Measurements from ENCODE around the gene ZNF385D. TPM values are rescaled to one million over a fixed set of nuclear protein-coding genes. Genes with fewer than 3 reads are reported as not detected.
"Not testable (repeated sequence)": the region's sequence is repeated elsewhere in the genome, so short reads cannot be mapped to it uniquely, and the experiment has no call there.

Gene ZNF385D
- polyA plus RNA-seq, 1 donor: 2.2 TPM

DNA sequence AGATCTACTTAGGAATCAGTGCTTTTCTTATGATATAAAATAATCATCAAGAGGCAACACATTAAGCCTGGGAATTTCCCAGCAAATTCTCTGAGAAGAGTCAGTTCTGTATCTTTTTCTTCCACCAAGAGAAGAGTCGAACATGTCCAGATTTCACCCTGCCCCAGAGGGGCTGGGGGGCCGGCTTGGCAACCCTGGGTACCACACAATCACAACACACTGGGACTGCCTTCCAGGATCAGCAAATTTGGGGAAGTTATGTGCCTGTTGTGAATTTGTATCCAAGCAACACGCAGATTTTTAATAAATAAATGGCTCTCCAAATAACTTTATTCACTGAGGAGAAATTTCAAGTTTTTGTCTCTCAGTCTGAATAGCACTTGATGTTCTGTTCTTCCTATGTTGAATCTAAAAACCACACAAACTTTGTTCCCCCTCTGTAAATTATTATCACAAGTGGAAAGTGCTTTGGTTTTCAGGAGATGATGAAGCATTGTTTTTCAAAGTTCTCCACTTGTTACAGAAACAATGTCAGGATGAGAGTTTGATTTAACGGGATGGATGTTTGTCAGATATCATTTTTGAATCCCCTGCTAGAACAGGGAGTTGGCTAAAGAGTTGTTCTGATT lies 357.2 kb downstream of the ZNF385D start:
- Histone ChIP-seq H3K27me3 (ENCODE audit: control insufficient read depth, insufficient read depth, low read length) (no peaks in the 10 kb centered on the region), H3K36me3 (ENCODE audit: control insufficient read depth, insufficient read depth, low read length) (no peaks in the 10 kb centered on the region), H3K9me3 (ENCODE audit: control insufficient read depth, low read depth, low read length) (no peaks in the 10 kb centered on the region), H3K4me3 (ENCODE audit: low read length) (no peak overlapping the region), H3K27ac (ENCODE audit: low read length) (no peak overlapping the region), H3K4me1 (ENCODE audit: control insufficient read depth, insufficient read depth, low read length) (no peaks in the 10 kb centered on the region)
- no peak for DNase-seq
- WGBS (ENCODE audit: insufficient coverage, low lambda C conversion rate): no CpG with 5 or more reads among the region's 4 CpGs

DNA sequence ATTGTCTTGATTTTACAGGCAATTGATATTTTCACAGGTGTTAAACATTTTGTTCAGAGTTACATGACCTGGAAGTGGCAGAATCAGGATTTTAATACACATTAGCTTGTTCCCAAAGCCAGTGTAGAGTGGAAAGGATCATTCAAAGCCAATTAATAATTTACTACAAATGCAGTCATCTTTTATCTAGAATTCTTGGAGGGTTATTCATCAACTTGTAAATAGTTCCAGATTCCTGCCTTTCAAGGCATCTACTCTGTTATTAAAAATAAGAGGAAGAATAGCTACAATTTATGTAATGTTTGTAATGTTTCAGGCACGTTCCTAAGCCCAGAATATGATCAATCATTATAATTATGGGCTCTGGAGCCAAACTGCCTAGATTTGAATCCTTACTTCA lies 358.5 kb downstream of the ZNF385D start:
- no peaks in the 10 kb centered on the region for H3K27me3 ChIP-seq (ENCODE audit: control insufficient read depth, insufficient read depth, low read length)
- H3K36me3 ChIP-seq (ENCODE audit: control insufficient read depth, insufficient read depth, low read length): no peaks in the 10 kb centered on the region
- no peak overlapping the region for H3K27ac ChIP-seq (ENCODE audit: low read length)
- H3K9me3 ChIP-seq (ENCODE audit: control insufficient read depth, low read depth, low read length): peaks cover 2% of the 10 kb centered on the region
- no peaks in the 10 kb centered on the region for H3K4me1 ChIP-seq (ENCODE audit: control insufficient read depth, insufficient read depth, low read length)
- WGBS (ENCODE audit: insufficient coverage, low lambda C conversion rate): 33% methylated on average over 1 of the region's 1 CpG
- DNase-seq: no peak
- no peak overlapping the region for H3K4me3 ChIP-seq (ENCODE audit: low read length)

DNA sequence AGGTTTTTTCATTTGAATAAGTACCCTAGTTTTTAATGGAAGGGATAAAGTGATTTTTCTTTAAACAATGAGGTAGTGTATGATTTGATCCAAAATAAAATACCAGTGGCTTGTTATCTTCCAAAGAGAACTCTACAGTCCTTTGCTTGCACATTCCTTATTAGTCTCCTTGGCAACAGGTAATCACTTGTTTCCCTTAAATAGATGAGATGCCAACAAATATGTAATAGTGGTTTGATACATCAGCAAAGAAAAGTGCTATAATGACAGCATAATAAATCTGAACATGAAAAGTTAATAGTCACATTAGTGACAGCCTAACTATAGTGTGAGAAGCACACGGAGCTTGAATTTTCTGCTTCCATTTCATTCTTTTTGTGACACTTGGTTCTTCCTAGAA lies 360.2 kb downstream of the ZNF385D start:
- no peak for DNase-seq

DNA sequence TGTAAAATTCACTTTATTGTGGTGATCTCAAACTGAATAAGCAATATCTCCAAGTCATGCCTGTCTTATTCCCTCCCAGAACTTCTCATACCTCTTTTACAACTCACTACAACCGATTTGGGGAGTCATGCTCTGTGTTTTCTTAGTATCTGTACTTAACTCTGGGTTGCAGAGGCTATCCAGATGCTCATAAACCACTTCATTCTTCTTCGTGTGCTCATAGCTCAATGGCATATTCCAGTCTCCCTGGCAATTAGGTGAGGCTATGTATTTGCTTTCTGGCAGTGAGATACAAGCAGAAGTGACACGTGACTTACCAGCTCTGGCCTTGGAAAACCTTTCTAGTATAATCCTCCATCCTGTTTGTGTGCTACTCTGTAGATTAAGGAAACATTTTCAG lies 360.9 kb downstream of the ZNF385D start:
- no peak overlapping the region for H3K27ac ChIP-seq (ENCODE audit: low read length)
- WGBS (ENCODE audit: insufficient coverage, low lambda C conversion rate): no CpG with 5 or more reads among the region's 3 CpGs
- no peak for DNase-seq

More for the DNA sequence above, 360.2 kb downstream of the ZNF385D start:
- H3K27me3 ChIP-seq (ENCODE audit: control insufficient read depth, insufficient read depth, low read length): no peaks in the 10 kb centered on the region
- H3K4me3 ChIP-seq (ENCODE audit: low read length): no peak overlapping the region
- WGBS (ENCODE audit: insufficient coverage, low lambda C conversion rate): 33% methylated on average over 1 of the region's 1 CpG
- H3K36me3 ChIP-seq (ENCODE audit: control insufficient read depth, insufficient read depth, low read length): no peaks in the 10 kb centered on the region
- peaks cover 8% of the 10 kb centered on the region for H3K9me3 ChIP-seq (ENCODE audit: control insufficient read depth, low read depth, low read length)
- H3K4me1 ChIP-seq (ENCODE audit: control insufficient read depth, insufficient read depth, low read length): no peaks in the 10 kb centered on the region
- no peak overlapping the region for H3K27ac ChIP-seq (ENCODE audit: low read length)

DNA sequence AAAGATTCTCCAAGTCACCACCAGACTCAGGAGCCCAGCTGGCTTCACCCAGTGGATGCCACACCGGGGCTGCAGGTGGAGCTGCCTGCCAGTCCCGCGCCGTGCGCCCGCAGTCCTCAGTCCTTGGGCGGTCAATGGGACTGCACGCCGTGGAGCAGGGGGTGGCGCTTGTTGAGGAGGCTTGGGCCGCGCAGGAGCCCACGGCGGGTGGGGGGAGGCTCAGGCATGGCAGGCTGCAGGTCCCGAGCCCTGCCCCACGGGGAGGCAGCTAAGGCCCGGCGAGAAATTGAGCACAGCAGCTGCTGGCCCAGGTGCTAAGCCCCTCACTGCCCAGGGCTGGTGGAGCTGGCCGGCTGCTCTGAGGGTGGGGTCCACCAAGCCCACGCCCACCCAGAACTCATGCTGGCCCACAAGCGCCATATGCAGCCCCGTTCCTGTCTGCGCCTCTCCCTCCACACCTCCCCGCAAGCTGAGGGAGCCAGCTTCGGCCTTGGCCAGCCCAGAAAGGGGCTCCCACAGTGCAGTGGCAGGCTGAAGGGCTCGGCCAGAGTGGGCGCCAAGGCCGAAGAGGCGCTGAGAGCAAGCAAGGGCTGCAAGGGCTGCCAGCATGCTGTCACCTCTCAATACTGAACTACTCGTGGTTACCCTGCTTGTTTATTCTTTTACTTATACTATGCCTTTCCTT lies 363.7 kb downstream of the ZNF385D start:
- H3K4me3 ChIP-seq (ENCODE audit: low read length); H3K9me3 ChIP-seq (ENCODE audit: control insufficient read depth, low read depth, low read length); H3K27ac ChIP-seq (ENCODE audit: low read length); H3K4me1 ChIP-seq (ENCODE audit: control insufficient read depth, insufficient read depth, low read length); DNase-seq; H3K27me3 ChIP-seq (ENCODE audit: control insufficient read depth, insufficient read depth, low read length); H3K36me3 ChIP-seq (ENCODE audit: control insufficient read depth, insufficient read depth, low read length): not testable (repeated sequence)
- WGBS (ENCODE audit: insufficient coverage, low lambda C conversion rate): 88% methylated on average over 1 of the region's 30 CpGs

More for the DNA sequence above, 360.9 kb downstream of the ZNF385D start:
- Histone ChIP-seq H3K27me3 (ENCODE audit: control insufficient read depth, insufficient read depth, low read length) (no peaks in the 10 kb centered on the region), H3K36me3 (ENCODE audit: control insufficient read depth, insufficient read depth, low read length) (no peaks in the 10 kb centered on the region), H3K4me3 (ENCODE audit: low read length) (no peak overlapping the region), H3K9me3 (ENCODE audit: control insufficient read depth, low read depth, low read length) (peaks cover 8% of the 10 kb centered on the region), H3K4me1 (ENCODE audit: control insufficient read depth, insufficient read depth, low read length) (no peaks in the 10 kb centered on the region)

DNA sequence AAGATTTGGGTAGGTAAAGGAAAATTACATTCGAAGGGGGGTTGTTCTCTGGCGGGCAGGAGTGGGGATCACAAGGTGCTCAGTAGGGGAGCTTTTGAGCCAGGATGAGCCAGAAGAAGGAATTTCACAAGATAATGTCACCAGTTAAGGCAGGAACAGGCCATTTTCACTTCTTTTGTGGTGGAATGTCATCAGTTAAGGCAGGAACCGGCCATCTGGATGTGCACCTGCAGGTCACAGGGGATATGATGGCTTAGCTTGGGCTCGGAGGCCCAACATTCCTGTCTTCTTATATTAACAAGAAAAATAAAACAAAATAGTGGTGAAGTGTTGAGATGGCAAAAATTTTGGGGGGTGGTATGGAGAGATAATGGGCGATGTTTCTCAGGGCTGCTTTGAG lies 373.0 kb downstream of the ZNF385D start:
- not testable (repeated sequence) for DNase-seq; H3K27me3 ChIP-seq (ENCODE audit: control insufficient read depth, insufficient read depth, low read length); H3K9me3 ChIP-seq (ENCODE audit: control insufficient read depth, low read depth, low read length); H3K27ac ChIP-seq (ENCODE audit: low read length); H3K36me3 ChIP-seq (ENCODE audit: control insufficient read depth, insufficient read depth, low read length); H3K4me1 ChIP-seq (ENCODE audit: control insufficient read depth, insufficient read depth, low read length); H3K4me3 ChIP-seq (ENCODE audit: low read length)
- no CpG with 5 or more reads among the region's 5 CpGs for WGBS (ENCODE audit: insufficient coverage, low lambda C conversion rate)

DNA sequence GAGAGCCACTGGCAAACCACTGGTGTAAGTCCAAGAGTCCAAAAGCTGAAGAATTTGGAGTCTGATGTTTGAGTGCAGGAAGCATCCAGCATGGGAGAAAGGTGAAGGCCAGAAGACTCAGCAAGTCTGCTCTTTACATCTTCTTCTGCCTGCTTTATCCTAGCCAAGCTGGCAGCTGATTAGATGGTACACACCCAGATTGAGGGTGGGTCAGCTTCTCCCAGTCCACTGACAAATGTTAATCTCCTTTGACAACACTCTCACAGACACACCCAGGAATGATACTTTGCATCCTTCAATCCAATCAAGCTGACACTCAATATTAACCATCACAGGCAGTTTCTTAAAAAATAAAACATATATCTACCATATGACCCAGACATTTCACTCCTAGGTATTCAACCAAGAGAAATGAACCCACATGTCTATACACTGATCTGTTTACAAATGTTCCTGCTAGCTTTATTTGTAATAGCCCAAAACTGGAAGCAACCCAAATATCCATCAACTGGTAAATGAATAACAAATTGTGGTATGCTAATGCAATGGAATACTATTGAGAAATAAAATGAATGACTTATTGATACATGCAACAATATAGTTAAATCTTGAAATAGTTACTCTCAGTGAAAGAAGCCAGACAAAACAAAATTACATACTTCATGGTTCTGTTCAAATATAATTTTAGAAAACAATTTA lies 373.8 kb downstream of the ZNF385D start:
- DNase-seq: no peak
- H3K36me3 ChIP-seq (ENCODE audit: control insufficient read depth, insufficient read depth, low read length): no peaks in the 10 kb centered on the region
- no peak overlapping the region for H3K27ac ChIP-seq (ENCODE audit: low read length)
- H3K4me1 ChIP-seq (ENCODE audit: control insufficient read depth, insufficient read depth, low read length): no peaks in the 10 kb centered on the region
- no peaks in the 10 kb centered on the region for H3K27me3 ChIP-seq (ENCODE audit: control insufficient read depth, insufficient read depth, low read length)
- H3K4me3 ChIP-seq (ENCODE audit: low read length): no peak overlapping the region
- H3K9me3 ChIP-seq (ENCODE audit: control insufficient read depth, low read depth, low read length): no peaks in the 10 kb centered on the region

DNA sequence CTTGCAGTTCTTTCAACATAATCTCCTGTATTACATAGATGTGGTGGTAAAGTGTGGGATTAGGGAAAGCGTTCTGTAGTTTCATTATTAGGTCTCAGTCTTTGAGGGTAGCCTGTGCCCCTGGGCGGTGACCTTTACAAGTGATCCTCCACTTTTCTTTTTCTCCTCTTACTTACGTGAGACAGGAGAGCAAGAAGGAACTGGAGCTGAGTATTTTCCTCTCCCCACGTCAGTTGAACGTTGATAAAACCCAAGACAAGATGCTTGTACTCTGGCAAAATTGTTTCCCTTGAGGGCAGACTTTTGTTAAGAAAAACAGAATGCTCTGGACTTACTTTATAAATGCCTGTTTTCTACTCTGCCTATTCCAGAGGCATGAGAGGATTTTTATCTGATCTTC lies 378.7 kb downstream of the ZNF385D start:
- H3K4me1 ChIP-seq (ENCODE audit: control insufficient read depth, insufficient read depth, low read length): no peaks in the 10 kb centered on the region
- WGBS (ENCODE audit: insufficient coverage, low lambda C conversion rate): no CpG with 5 or more reads among the region's 5 CpGs
- no peaks in the 10 kb centered on the region for H3K27me3 ChIP-seq (ENCODE audit: control insufficient read depth, insufficient read depth, low read length)
- no peak overlapping the region for H3K27ac ChIP-seq (ENCODE audit: low read length)
- no peak for DNase-seq
- no peaks in the 10 kb centered on the region for H3K36me3 ChIP-seq (ENCODE audit: control insufficient read depth, insufficient read depth, low read length)
- no peaks in the 10 kb centered on the region for H3K9me3 ChIP-seq (ENCODE audit: control insufficient read depth, low read depth, low read length)
- H3K4me3 ChIP-seq (ENCODE audit: low read length): no peak overlapping the region

Data from large intestine (tissue), 3 donors.